IMR-90 (cell line): ENCODE results near the gene MUC6. TPM values are rescaled to one million over a fixed set of nuclear protein-coding genes. Genes with fewer than 3 reads are reported as not detected.

Source experiments
- ATAC-seq: fragments of 200-7000 bp; cut with Tn5 transposase; 2 replicates; pipeline ENCODE4 v1.9.1; 2020; ENCODE audit warnings: low read depth, mild to moderate bottlenecking, moderate library complexity
- BruUV-seq: library from RNA; stranded (reverse); fragments of 400-500 nt; replicated peaks from 2 replicates; lab custom pipeline; 2021; lab: Mats Ljungman, UMichigan
- CTCF ChIA-PET: fragments of 300-600 bp; formaldehyde crosslinking; extraction: SDS; loops from one replicate; lab custom pipeline; 2021; ENCODE audit warnings: antibody characterized with exemption; lab: Yijun Ruan, JAX
- POLR2A ChIA-PET: fragments of 300-600 bp; sonication (Branson Sonifier 250); formaldehyde crosslinking; loops from one replicate; lab custom pipeline; 2022; ENCODE audit warnings: antibody characterized with exemption; ENCODE audit not compliant: unreplicated experiment; lab: Charles Lee
- DNase-seq: peaks from one replicate; pipeline ENCODE4 v3.0.0; 2013
- H2AFZ ChIP-seq: replicated peaks from 2 replicates; pipeline ENCODE3; 2013; ENCODE audit warnings: low read length, mild to moderate bottlenecking; ENCODE audit not compliant: poor library complexity
- H2AK5ac ChIP-seq: 2 replicates; pipeline ENCODE4 v1.6.1; 2013; ENCODE audit warnings: low read depth, low read length, inconsistent platforms
- H2AK9ac ChIP-seq: replicated peaks from 2 replicates; pipeline ENCODE3; 2013; ENCODE audit warnings: mild to moderate bottlenecking, low read depth, low read length, moderate library complexity; ENCODE audit not compliant: poor library complexity
- H2BK120ac ChIP-seq: 2 replicates; pipeline ENCODE4 v1.6.1; 2013; ENCODE audit warnings: low read depth, low read length, inconsistent platforms
- H2BK15ac ChIP-seq: 3 replicates; pipeline ENCODE4 v1.6.1; 2013; ENCODE audit warnings: low read depth, low read length, inconsistent platforms
- H2BK20ac ChIP-seq: 2 replicates; pipeline ENCODE4 v1.6.1; 2013; ENCODE audit warnings: low read depth, mild to moderate bottlenecking, inconsistent platforms, low read length, moderate library complexity
- H2BK5ac ChIP-seq: 2 replicates; pipeline ENCODE4 v1.6.1; 2013; ENCODE audit warnings: mild to moderate bottlenecking, low read depth, low read length, inconsistent platforms; ENCODE audit not compliant: poor library complexity, severe bottlenecking
- H3K14ac ChIP-seq: replicated peaks from 2 replicates; pipeline ENCODE4 v1.6.1; 2013; ENCODE audit warnings: low read depth, low read length, inconsistent platforms
- H3K18ac ChIP-seq: 2 replicates; pipeline ENCODE4 v1.6.1; 2013; ENCODE audit warnings: low read depth, low read length, control low read depth
- H3K23ac ChIP-seq: 2 replicates; pipeline ENCODE4 v1.6.1; 2013; ENCODE audit warnings: low read depth, low read length, inconsistent platforms
- H3K27ac ChIP-seq: 2 replicates; pipeline ENCODE4 v1.5.1; 2013; ENCODE audit warnings: mild to moderate bottlenecking, control low read depth, low read length; ENCODE audit not compliant: insufficient read depth
- H3K27me3 ChIP-seq: 2 replicates; pipeline ENCODE4 v1.6.1; 2013; ENCODE audit warnings: low read length; ENCODE audit not compliant: control insufficient read depth, insufficient read depth
- H3K36me3 ChIP-seq: 2 replicates; pipeline ENCODE4 v1.6.1; 2013; ENCODE audit warnings: low read length, mixed read lengths; ENCODE audit not compliant: control insufficient read depth, insufficient read depth
- H3K4ac ChIP-seq: 2 replicates; pipeline ENCODE4 v1.6.1; 2013; ENCODE audit warnings: low read depth, low read length, inconsistent platforms
- H3K4me1 ChIP-seq: 2 replicates; pipeline ENCODE4 v1.6.1; 2013; ENCODE audit warnings: low read length, mixed read lengths; ENCODE audit not compliant: control insufficient read depth, insufficient read depth
- H3K4me2 ChIP-seq: 2 replicates; pipeline ENCODE4 v1.6.1; 2013; ENCODE audit warnings: low read depth, mild to moderate bottlenecking, control low read depth, low read length, moderate library complexity
- H3K4me3 ChIP-seq: 2 replicates; pipeline ENCODE4 v1.5.1; 2013; ENCODE audit warnings: low read depth, mild to moderate bottlenecking, control low read depth, low read length, moderate library complexity; ENCODE audit not compliant: insufficient read depth
- H3K56ac ChIP-seq: 2 replicates; pipeline ENCODE4 v1.6.1; 2013; ENCODE audit warnings: low read length, inconsistent platforms; ENCODE audit not compliant: insufficient read depth; ENCODE audit errors: extremely low read depth
- H3K79me1 ChIP-seq, 2 experiments: 2 replicates each; pipeline ENCODE4 v1.6.1; 2013; ENCODE audit warnings: low read length in 2 of 2, inconsistent platforms in 1 of 2, low read depth in 1 of 2
- H3K9ac ChIP-seq: 2 replicates; pipeline ENCODE4 v1.6.1; 2013; ENCODE audit warnings: low read depth, low read length, control low read depth
- H3K9me1 ChIP-seq: 2 replicates; pipeline ENCODE4 v1.6.1; 2013; ENCODE audit warnings: low read length, inconsistent platforms; ENCODE audit not compliant: insufficient read depth
- H3K9me3 ChIP-seq: 2 replicates; pipeline ENCODE4 v1.6.1; 2013; ENCODE audit warnings: low read length; ENCODE audit not compliant: control insufficient read depth, insufficient read depth
- H4K20me1 ChIP-seq: 2 replicates; pipeline ENCODE4 v1.6.1; 2013; ENCODE audit warnings: low read length, inconsistent platforms; ENCODE audit not compliant: insufficient read depth
- H4K5ac ChIP-seq: 2 replicates; pipeline ENCODE4 v1.6.1; 2013; ENCODE audit warnings: mild to moderate bottlenecking, low read depth, low read length, control low read depth
- H4K8ac ChIP-seq, 2 experiments: 2 replicates each; pipeline ENCODE4 v1.6.1; 2013; ENCODE audit warnings: low read depth in 2 of 2, low read length in 2 of 2, control low read depth in 1 of 2, inconsistent platforms in 1 of 2
- H4K91ac ChIP-seq: 2 replicates; pipeline ENCODE4 v1.6.1; 2013; ENCODE audit warnings: low read depth, low read length, inconsistent platforms; ENCODE audit not compliant: insufficient read depth
- BHLHE40 ChIP-seq: fragments of 150-350 bp; IDR thresholded peaks from 2 replicates; pipeline ENCODE4 v1.6.1; 2016; ENCODE audit warnings: mild to moderate bottlenecking, low read depth, low read length
- CEBPB ChIP-seq: IDR thresholded peaks from 2 replicates; pipeline ENCODE4 v1.6.1; 2012; ENCODE audit warnings: low read depth, low read length, improper control_type of control experiment
- CHD1 ChIP-seq: IDR thresholded peaks from 2 replicates; pipeline ENCODE4 v1.6.1; 2012; ENCODE audit warnings: low read depth, low read length, improper control_type of control experiment
- ELK1 ChIP-seq: fragments of 150-350 bp; IDR thresholded peaks from 2 replicates; pipeline ENCODE4 v1.6.1; 2016; ENCODE audit warnings: low read depth, mild to moderate bottlenecking, low read length, moderate library complexity, borderline replicate concordance
- FOS ChIP-seq: fragments of 150-350 bp; IDR thresholded peaks from 2 replicates; pipeline ENCODE4 v1.6.1; 2016; ENCODE audit warnings: low read depth, low read length
- MAFK ChIP-seq: IDR thresholded peaks from 2 replicates; pipeline ENCODE4 v1.6.1; 2012; ENCODE audit warnings: low read depth, low read length, improper control_type of control experiment
- MXI1 ChIP-seq: IDR thresholded peaks from 2 replicates; pipeline ENCODE4 v1.6.1; 2012; ENCODE audit warnings: low read depth, mild to moderate bottlenecking, low read length, moderate library complexity, borderline replicate concordance
- NFE2L2 ChIP-seq: fragments of 150-350 bp; IDR thresholded peaks from 2 replicates; pipeline ENCODE4 v1.6.1; 2016; ENCODE audit warnings: low read depth, mild to moderate bottlenecking, low read length
- POLR2A ChIP-seq: IDR thresholded peaks from 2 replicates; pipeline ENCODE4 v1.6.1; 2012; ENCODE audit warnings: mild to moderate bottlenecking, low read depth, low read length
- RAD21 ChIP-seq: IDR thresholded peaks from 2 replicates; pipeline ENCODE4 v1.6.1; 2012; ENCODE audit warnings: low read length, improper control_type of control experiment
- RCOR1 ChIP-seq: IDR thresholded peaks from 2 replicates; pipeline ENCODE4 v1.6.1; 2012; ENCODE audit warnings: mild to moderate bottlenecking, low read length, improper control_type of control experiment; ENCODE audit not compliant: insufficient replicate concordance
- RFX5 ChIP-seq: IDR thresholded peaks from 2 replicates; pipeline ENCODE4 v1.8.0; 2012; ENCODE audit warnings: low read depth, mild to moderate bottlenecking, low read length, moderate library complexity
- SMC3 ChIP-seq: fragments of 150-350 bp; IDR thresholded peaks from 2 replicates; pipeline ENCODE4 v1.6.1; 2016; ENCODE audit warnings: low read depth, mild to moderate bottlenecking, antibody characterized with exemption, low read length, moderate library complexity
- WGBS, 2 experiments: methylation state at CpG; one replicate each; pipeline versions ENCODE4 v1.1.5 to v1.1.7; 2013; ENCODE audit warnings: missing lambda C conversion rate in 2 of 2; ENCODE audit not compliant: insufficient read length in 1 of 2; ENCODE audit errors: extremely low coverage in 2 of 2; 5-methylcytosine and 5-hydroxymethylcytosine counted together
- dilution Hi-C: fragments of 300-500 bp; cut with HindIII; formaldehyde crosslinking; loops from one replicate; pipeline ENCODE4 v1.14.3; 2018; ENCODE audit warnings: low sequenced_read_pairs; ENCODE audit not compliant: unreplicated experiment
- in situ Hi-C: fragments of 300-500 bp; cut with MboI; formaldehyde crosslinking; loops from 3 replicates; pipeline ENCODE4 v1.14.3; 2019; ENCODE audit warnings: low sequenced_read_pairs, inconsistent platforms, mixed read lengths
- intact Hi-C: fragments of 100-400 bp; cut with micrococcal nuclease; formaldehyde crosslinking; loops from 2 replicates; pipeline ENCODE4 v1.10.0; 2022
- polyA plus RNA-seq, 3 experiments: library from polyadenylated mRNA; depleted of rRNA; stranded (reverse); fragments of >200 nt; gene quantifications; 2 replicates each; pipeline ENCODE4 v1.2.3, GENCODE V29; 2012; ENCODE audit warnings: low replicate concordance in 1 of 3
- total RNA-seq: library from RNA; depleted of rRNA; stranded (reverse); fragments of >200 nt; gene quantifications from 2 replicates; pipeline ENCODE4 v1.2.3, GENCODE V29; 2012
- TF ChIP-seq, protein P1 (sequence below): fragments of 150-350 bp; IDR thresholded peaks from 2 replicates; pipeline ENCODE4 v1.6.1; 2017; ENCODE audit warnings: mild to moderate bottlenecking, antibody characterized with exemption, low read length, low read depth
- TF ChIP-seq, protein P2 (sequence below): conservative IDR thresholded peaks from 2 replicates; pipeline ENCODE4 v1.5.1; 2012; ENCODE audit warnings: mild to moderate bottlenecking, low read depth, low read length, improper control_type of control experiment

Gene MUC6
- total and polyA plus RNA-seq, 2 of the 4 experiments (the other 2 are of a cell fraction) = not detected

DNA sequence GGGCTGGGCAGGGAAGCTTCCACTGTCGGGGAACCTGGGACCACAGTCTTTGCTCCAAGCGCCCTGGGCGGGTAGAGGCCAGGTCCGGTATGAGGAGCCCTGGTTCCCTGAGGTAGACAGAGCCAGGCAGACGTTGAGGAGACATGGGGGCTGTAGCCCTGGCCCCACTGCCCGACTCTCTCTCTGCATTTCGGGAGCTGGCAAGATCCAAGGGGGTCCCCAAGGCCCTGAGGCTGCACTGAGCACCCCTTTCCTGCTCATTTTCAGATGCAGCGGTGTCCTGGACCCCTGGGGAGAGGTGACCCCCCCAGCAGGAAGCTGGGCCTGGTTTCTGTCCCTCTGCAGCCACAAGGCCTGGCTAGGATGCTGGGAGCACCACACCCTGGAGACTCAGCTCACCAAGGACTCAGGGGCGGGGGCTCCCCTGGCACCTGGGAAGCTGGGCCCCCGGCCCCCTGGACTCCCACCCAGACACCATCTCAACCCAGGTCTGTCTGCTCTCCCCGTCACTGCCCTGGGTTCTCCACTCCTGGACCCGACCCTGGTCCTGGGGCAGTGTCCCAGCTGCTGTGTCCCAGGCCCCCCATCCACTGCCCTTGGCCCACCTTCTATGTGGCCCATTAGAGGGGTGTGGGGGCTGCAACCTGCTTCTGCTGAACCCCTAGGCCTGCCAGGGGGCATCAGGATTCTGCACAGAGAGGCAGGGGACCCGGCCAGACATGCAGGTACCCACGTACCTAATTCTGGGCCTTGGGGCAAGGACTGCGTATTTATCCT is 15.0 kb upstream of the MUC6 start:
- POLR2A ChIA-PET = no interaction called here
- H3K4ac ChIP-seq = no peak overlapping the region
- H2AFZ ChIP-seq = peak overlapping the region; percentile 18
- TF ChIP-seq BHLHE40 (no peak), POLR2A (no peak), MXI1 (no peak), SMC3 (no peak), RAD21 (no peak), RFX5 (no peak), ELK1 (no peak), CEBPB (no peak), NFE2L2 (no peak), CHD1 (no peak), RCOR1 (no peak), FOS (no peak), MAFK (no peak)
- TF ChIP-seq, protein P1, sequence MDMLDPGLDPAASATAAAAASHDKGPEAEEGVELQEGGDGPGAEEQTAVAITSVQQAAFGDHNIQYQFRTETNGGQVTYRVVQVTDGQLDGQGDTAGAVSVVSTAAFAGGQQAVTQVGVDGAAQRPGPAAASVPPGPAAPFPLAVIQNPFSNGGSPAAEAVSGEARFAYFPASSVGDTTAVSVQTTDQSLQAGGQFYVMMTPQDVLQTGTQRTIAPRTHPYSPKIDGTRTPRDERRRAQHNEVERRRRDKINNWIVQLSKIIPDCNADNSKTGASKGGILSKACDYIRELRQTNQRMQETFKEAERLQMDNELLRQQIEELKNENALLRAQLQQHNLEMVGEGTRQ = no peak
- TF ChIP-seq, protein P2, sequence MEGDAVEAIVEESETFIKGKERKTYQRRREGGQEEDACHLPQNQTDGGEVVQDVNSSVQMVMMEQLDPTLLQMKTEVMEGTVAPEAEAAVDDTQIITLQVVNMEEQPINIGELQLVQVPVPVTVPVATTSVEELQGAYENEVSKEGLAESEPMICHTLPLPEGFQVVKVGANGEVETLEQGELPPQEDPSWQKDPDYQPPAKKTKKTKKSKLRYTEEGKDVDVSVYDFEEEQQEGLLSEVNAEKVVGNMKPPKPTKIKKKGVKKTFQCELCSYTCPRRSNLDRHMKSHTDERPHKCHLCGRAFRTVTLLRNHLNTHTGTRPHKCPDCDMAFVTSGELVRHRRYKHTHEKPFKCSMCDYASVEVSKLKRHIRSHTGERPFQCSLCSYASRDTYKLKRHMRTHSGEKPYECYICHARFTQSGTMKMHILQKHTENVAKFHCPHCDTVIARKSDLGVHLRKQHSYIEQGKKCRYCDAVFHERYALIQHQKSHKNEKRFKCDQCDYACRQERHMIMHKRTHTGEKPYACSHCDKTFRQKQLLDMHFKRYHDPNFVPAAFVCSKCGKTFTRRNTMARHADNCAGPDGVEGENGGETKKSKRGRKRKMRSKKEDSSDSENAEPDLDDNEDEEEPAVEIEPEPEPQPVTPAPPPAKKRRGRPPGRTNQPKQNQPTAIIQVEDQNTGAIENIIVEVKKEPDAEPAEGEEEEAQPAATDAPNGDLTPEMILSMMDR = no peak

More for the DNA sequence above, 15.0 kb upstream of the MUC6 start:
- H3K36me3 ChIP-seq = no peaks in the 10 kb centered on the region
- H3K9me3 ChIP-seq = no peaks in the 10 kb centered on the region
- no peak overlapping the region for H4K5ac ChIP-seq
- H3K23ac ChIP-seq = no peak overlapping the region
- H3K4me3 ChIP-seq = no peak overlapping the region
- H2BK20ac ChIP-seq = no peak overlapping the region
- no peak overlapping the region for H3K27ac ChIP-seq
- no peak overlapping the region for H3K56ac ChIP-seq
- no peak overlapping the region for H4K91ac ChIP-seq
- WGBS, 2 experiments = 56% methylated on average over 8 of the region's 15 CpGs; no CpG with 5 or more reads in 1 of the 2 experiments
- H2BK5ac ChIP-seq = no peak overlapping the region
- H3K4me2 ChIP-seq = no peak overlapping the region
- no peak overlapping the region for H3K18ac ChIP-seq
- BruUV-seq = no TSS peak
- no peak overlapping the region for H3K14ac ChIP-seq
- in situ Hi-C loops (no loop called here), dilution Hi-C loops (no loop called here), intact Hi-C loops (loop anchor here (10.0 kb wide), 1 partner anchor 207 kb away; the partner anchor contains the start of genes POLR2L and TSPAN4)
- H3K79me1 ChIP-seq = no peaks in the 10 kb centered on the region
- no peak overlapping the region for H2BK120ac ChIP-seq
- H3K9ac ChIP-seq = no peak overlapping the region
- H4K8ac ChIP-seq = no peak overlapping the region
- H2BK15ac ChIP-seq = no peak overlapping the region
- DNase-seq = no peak
- no peaks in the 10 kb centered on the region for H4K20me1 ChIP-seq
- H3K9me1 ChIP-seq = no peaks in the 10 kb centered on the region
- no peak overlapping the region for H2AK5ac ChIP-seq
- CTCF ChIA-PET = interaction anchor here (0.6 kb wide), 1 partner anchor 149 kb away, joined by 3 read pairs; no protein-coding TSS in a partner anchor
- H2AK9ac ChIP-seq = no peak overlapping the region
- H3K27me3 ChIP-seq = peaks cover 27% of the 10 kb centered on the region
- H3K4me1 ChIP-seq = peaks cover 3% of the 10 kb centered on the region; the same call in 1 of the 2 replicates
- ATAC-seq = no peak
